ENCODE data around the gene RNF123.

GRCh38 chr3:49722896-49723295 lies 33.5 kb downstream of the RNF123 start:
- TF ChIP-seq CTCF (IDR thresholded peaks at IDR 0.05) (no peak), POLR2A (IDR thresholded peaks at IDR 0.05) (no peak)

Data from right lobe of liver (tissue), 4 donors.